HepG2 (cell line): ENCODE measurements around the gene TTC16. TPM values are rescaled to one million over a fixed set of nuclear protein-coding genes. Genes with fewer than 3 reads are reported as not detected.

Experiments
- ATAC-seq: fragments of 200-7000 bp; cut with Tn5 transposase; 3 replicates; pipeline ENCODE4 v1.9.1; 2020; ENCODE audit warnings: mild to moderate bottlenecking, moderate library complexity
- BruUV-seq: library from RNA; stranded (reverse); fragments of 400-500 nt; replicated peaks from 2 replicates; lab custom pipeline; 2021; lab: Mats Ljungman, UMichigan
- CTCF ChIA-PET: fragments of 300-600 bp; formaldehyde crosslinking; extraction: SDS; loops from one replicate; lab custom pipeline; 2021; ENCODE audit warnings: low total read pairs, inconsistent platforms, low intra/inter-chr PET ratio; lab: Yijun Ruan, JAX
- POLR2A ChIA-PET: fragments of 350-600 bp; sonication (Branson Sonifier 250); formaldehyde crosslinking; loops from one replicate; lab custom pipeline; 2020; ENCODE audit warnings: antibody characterized with exemption, inconsistent platforms; lab: Yijun Ruan, JAX
- DNase-seq: peaks from one replicate; pipeline ENCODE4 v3.0.0-alpha.2; 2015; ENCODE audit warnings: low spot score
- FAIRE-seq: peaks from 3 replicates; lab custom pipeline; 2011; peaks lifted over from hg19 to GRCh38; lab: Jason Lieb, UNC
- H2AFZ ChIP-seq: one replicate; pipeline ENCODE4 v1.6.1; 2011; ENCODE audit warnings: low read length, inconsistent platforms
- H3K27ac ChIP-seq: fragments of 300-600 bp; 3 replicates; pipeline ENCODE4 v1.8.0; 2011; ENCODE audit warnings: mixed run types, mild to moderate bottlenecking, mixed read lengths, low read length, inconsistent platforms; ENCODE audit not compliant: insufficient read depth; ENCODE audit errors: extremely low read length
- H3K27me3 ChIP-seq, 2 experiments: fragments of 200-600 bp in 1 of 2; 2 replicates in 1 of 2; 3 replicates in 1 of 2; pipeline versions ENCODE4 v1.6.0 to v1.8.0; 2011; ENCODE audit warnings: low read length in 2 of 2, mild to moderate bottlenecking in 2 of 2, moderate library complexity in 2 of 2, inconsistent platforms in 1 of 2; ENCODE audit not compliant: insufficient read depth in 2 of 2, control insufficient read depth in 1 of 2
- H3K36me3 ChIP-seq, 2 experiments: fragments of 200-600 bp in 1 of 2; replicated peaks in 1 of 2; 2 replicates in 1 of 2; 3 replicates in 1 of 2; pipeline versions ENCODE4 v1.5.1 to v1.8.0; 2011; ENCODE audit warnings: low read length in 2 of 2, inconsistent platforms in 1 of 2; ENCODE audit not compliant: insufficient read depth in 2 of 2, control insufficient read depth in 1 of 2
- H3K4me1 ChIP-seq: 2 replicates; pipeline ENCODE4 v1.5.1; 2012; ENCODE audit warnings: low read length, inconsistent platforms; ENCODE audit not compliant: insufficient read depth
- H3K4me2 ChIP-seq: 2 replicates; pipeline ENCODE4 v1.6.0; 2011; ENCODE audit warnings: low read depth, low read length, inconsistent platforms
- H3K4me3 ChIP-seq, 3 experiments: fragments of 200-600 bp in 1 of 3; sonication (generic), shearing (Covaris generic) in 1 of 3; replicated peaks in 1 of 3; 2 replicates each; pipeline ENCODE4 v1.5.1; 2011 to 2016; ENCODE audit warnings: low read length in 3 of 3, inconsistent platforms in 2 of 3, low read depth in 2 of 3, mild to moderate bottlenecking in 2 of 3, control low read depth in 1 of 3, mixed read lengths in 1 of 3; ENCODE audit not compliant: insufficient read depth in 1 of 3
- H3K79me2 ChIP-seq: one replicate; pipeline ENCODE4 v1.6.1; 2011; ENCODE audit warnings: low read length, inconsistent platforms; ENCODE audit not compliant: insufficient read depth
- H3K9ac ChIP-seq: 2 replicates; pipeline ENCODE4 v1.6.0; 2011; ENCODE audit warnings: mild to moderate bottlenecking, low read depth, low read length, inconsistent platforms; ENCODE audit not compliant: insufficient read depth
- H3K9me3 ChIP-seq: 2 replicates; pipeline ENCODE4 v1.5.1; 2012; ENCODE audit warnings: mild to moderate bottlenecking, low read length
- H4K20me1 ChIP-seq: 2 replicates; pipeline ENCODE4 v1.6.0; 2011; ENCODE audit warnings: inconsistent platforms, mild to moderate bottlenecking, low read length, moderate library complexity; ENCODE audit not compliant: insufficient read depth
- EHMT2 ChIP-seq: fragments of 200-600 bp; sonication (generic); IDR thresholded peaks from 2 replicates; pipeline ENCODE4 v1.7.0; 2017; ENCODE audit warnings: antibody characterized with exemption, low read depth, low read length, borderline replicate concordance
- ELF3 ChIP-seq: IDR thresholded peaks from 2 replicates; pipeline ENCODE4 v1.6.1; 2016; ENCODE audit warnings: missing genetic modification reagents, missing compliant biosample characterization
- JDP2 ChIP-seq: sonication (generic); formaldehyde crosslinking; IDR thresholded peaks from 2 replicates; pipeline ENCODE4 v1.8.1; 2022; ENCODE audit warnings: missing genetic modification reagents, borderline replicate concordance
- KMT2B ChIP-seq: IDR thresholded peaks from 2 replicates; pipeline ENCODE4 v1.6.1; 2016; ENCODE audit warnings: missing genetic modification reagents, missing compliant biosample characterization
- MTA1 ChIP-seq: sonication (generic); formaldehyde crosslinking; IDR thresholded peaks from 2 replicates; pipeline ENCODE4 v1.4.0; 2020; ENCODE audit warnings: missing genetic modification reagents, mild to moderate bottlenecking, borderline replicate concordance
- PCBP2 ChIP-seq: fragments of 200-400 bp; formaldehyde crosslinking; optimal IDR thresholded peaks from 2 replicates; pipeline ENCODE3; 2018; ENCODE audit warnings: low read length, low read depth; ENCODE audit not compliant: poor library complexity, severe bottlenecking
- RAD21 ChIP-seq: fragments of 450-650 bp; formaldehyde crosslinking; IDR thresholded peaks from 2 replicates; pipeline ENCODE4 v1.5.0; 2020; ENCODE audit warnings: mild to moderate bottlenecking
- RARG ChIP-seq: sonication (generic); formaldehyde crosslinking; IDR thresholded peaks from 2 replicates; pipeline ENCODE4 v1.4.0; 2020; ENCODE audit warnings: low read depth, mild to moderate bottlenecking, missing genetic modification reagents
- RBM39 ChIP-seq: fragments of 200-400 bp; formaldehyde crosslinking; IDR thresholded peaks from one replicate; pipeline ENCODE4 v1.6.1; 2018; ENCODE audit warnings: antibody characterized with exemption, mild to moderate bottlenecking, low read depth, low read length; ENCODE audit not compliant: poor library complexity, severe bottlenecking
- RNF2 ChIP-seq: fragments of 450-650 bp; conservative IDR thresholded peaks from 2 replicates; pipeline ENCODE4 v1.6.1; 2016; ENCODE audit warnings: low read depth
- SCMH1 ChIP-seq: sonication (generic); formaldehyde crosslinking; IDR thresholded peaks from 2 replicates; pipeline ENCODE4 v1.9.0; 2021; ENCODE audit warnings: missing genetic modification reagents, mild to moderate bottlenecking, borderline replicate concordance
- SKI ChIP-seq: fragments of 450-650 bp; IDR thresholded peaks from one replicate; pipeline ENCODE4 v1.6.1; 2018; ENCODE audit warnings: mild to moderate bottlenecking; ENCODE audit not compliant: partially characterized antibody
- TCF7 ChIP-seq: sonication (generic); IDR thresholded peaks from 2 replicates; pipeline ENCODE4 v1.6.1; 2016; ENCODE audit warnings: antibody characterized with exemption, low read depth
- ZNF234 ChIP-seq: sonication (generic); formaldehyde crosslinking; conservative IDR thresholded peaks from 2 replicates; pipeline ENCODE4 v1.5.1; 2020; ENCODE audit warnings: mild to moderate bottlenecking, missing genetic modification reagents
- ZNF292 ChIP-seq: sonication (generic); formaldehyde crosslinking; IDR thresholded peaks from 2 replicates; pipeline ENCODE4 v1.8.1; 2022; ENCODE audit warnings: mild to moderate bottlenecking, low read depth, missing genetic modification reagents, borderline replicate concordance
- ZNF333 ChIP-seq: sonication (generic); formaldehyde crosslinking; IDR thresholded peaks from 2 replicates; pipeline ENCODE4 v1.4.0; 2020; ENCODE audit warnings: mild to moderate bottlenecking, missing genetic modification reagents, borderline replicate concordance
- ZNF547 ChIP-seq: sonication (generic); formaldehyde crosslinking; IDR thresholded peaks from 2 replicates; pipeline ENCODE4 v1.5.1; 2020; ENCODE audit warnings: mild to moderate bottlenecking, missing genetic modification reagents
- WGBS: methylation state at CpG from one replicate; pipeline ENCODE4 v1.1.6; 2017; ENCODE audit warnings: low lambda C conversion rate; 5-methylcytosine and 5-hydroxymethylcytosine counted together
- in situ Hi-C: cut with HindIII; loops from 2 replicates; pipeline ENCODE4 v1.10.0; 2017; ENCODE audit warnings: low pct_unique_long_range_greater_than_20kb; ENCODE audit not compliant: extremely low pct_ligation_motif_present
- intact Hi-C: fragments of 100-400 bp; cut with micrococcal nuclease; formaldehyde crosslinking; loops from one replicate; pipeline ENCODE4 v1.10.0; 2022; ENCODE audit not compliant: unreplicated experiment
- polyA plus RNA-seq, 8 experiments: library from polyadenylated mRNA; depleted of rRNA in 3 of 8; stranded (reverse) in 7 of 8; unstranded in 1 of 8; fragments of >200 nt; fragmentation: Illumina TruSeq in 4 of 8; extraction: Trizol in 4 of 8; gene quantifications; 2 replicates each; pipeline versions ENCODE4 v1.2.1 to v1.2.3, GENCODE V29; 2011 to 2016; ENCODE audit warnings: low read depth in 4 of 8, missing spikeins in 1 of 8, mixed read lengths in 1 of 8; ENCODE audit not compliant: insufficient read depth in 1 of 8
- total RNA-seq, 5 experiments: library from RNA; depleted of rRNA; stranded (reverse); fragments of >200 nt; fragmentation: Illumina TruSeq; extraction: Trizol; gene quantifications; 2 replicates each; pipeline ENCODE4 v1.2.3, GENCODE V29; 2016; ENCODE audit warnings: low read depth in 1 of 5
- TF ChIP-seq, protein P1 (sequence below): sonication (generic); formaldehyde crosslinking; IDR thresholded peaks from 2 replicates; pipeline ENCODE4 v1.4.0; 2020; ENCODE audit warnings: missing genetic modification reagents, borderline replicate concordance

Gene TTC16
- total and polyA plus RNA-seq, 2 of the 13 experiments (the other 11 are each of a cell fraction or from before 2014, with no cell fraction given) = not detected

DNA sequence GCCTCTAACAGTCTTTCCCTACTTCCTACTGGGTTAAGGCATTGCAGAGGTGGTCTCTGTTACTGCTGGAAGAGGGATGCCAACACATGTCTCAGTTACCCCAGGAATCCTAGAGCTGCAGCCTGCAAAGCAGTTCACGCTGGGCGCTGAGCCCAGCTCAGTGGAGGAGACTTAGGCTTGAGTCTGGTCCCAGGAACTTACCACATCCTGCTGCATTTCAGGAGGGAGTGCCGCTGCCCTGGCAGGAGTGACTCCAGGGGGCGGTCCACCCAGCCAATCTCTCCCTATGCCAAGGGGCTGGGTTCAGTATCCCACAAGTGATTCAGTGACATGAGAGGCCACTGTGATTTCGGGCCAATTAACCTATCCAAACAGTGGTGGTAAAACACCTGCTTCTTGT is 7.6 kb downstream of the TTC16 start:
- Histone ChIP-seq H2AFZ (no peak overlapping the region), H3K4me2 (no peak overlapping the region), H3K79me2 (no peaks in the 10 kb centered on the region), H3K36me3 (no peaks in the 10 kb centered on the region), H3K27me3 (peaks cover 0 to 2% of the 10 kb centered on the region in 2 experiments; a peak in 1 of 5 replicates), H3K27ac (no peak overlapping the region), H3K4me3 (no peak overlapping the region), H3K9ac (no peak overlapping the region), H3K9me3 (no peaks in the 10 kb centered on the region), H4K20me1 (no peaks in the 10 kb centered on the region), H3K4me1 (peaks cover 10% of the 10 kb centered on the region; the same call in 1 of the 2 replicates)
- CTCF ChIA-PET = no interaction called here
- intact Hi-C loops = loop anchor here (10.0 kb wide), 1 partner anchor 219 kb away; no protein-coding TSS in a partner anchor
- BruUV-seq = no TSS peak
- no peak for FAIRE-seq
- DNase-seq = no peak
- no peak for ATAC-seq
- WGBS = 40% methylated on average over 1 of the region's 5 CpGs
- TF ChIP-seq MTA1 (CRISPR knock-in tag) = no peak
- TF ChIP-seq RBM39 = no peak
- TF ChIP-seq, protein P1, sequence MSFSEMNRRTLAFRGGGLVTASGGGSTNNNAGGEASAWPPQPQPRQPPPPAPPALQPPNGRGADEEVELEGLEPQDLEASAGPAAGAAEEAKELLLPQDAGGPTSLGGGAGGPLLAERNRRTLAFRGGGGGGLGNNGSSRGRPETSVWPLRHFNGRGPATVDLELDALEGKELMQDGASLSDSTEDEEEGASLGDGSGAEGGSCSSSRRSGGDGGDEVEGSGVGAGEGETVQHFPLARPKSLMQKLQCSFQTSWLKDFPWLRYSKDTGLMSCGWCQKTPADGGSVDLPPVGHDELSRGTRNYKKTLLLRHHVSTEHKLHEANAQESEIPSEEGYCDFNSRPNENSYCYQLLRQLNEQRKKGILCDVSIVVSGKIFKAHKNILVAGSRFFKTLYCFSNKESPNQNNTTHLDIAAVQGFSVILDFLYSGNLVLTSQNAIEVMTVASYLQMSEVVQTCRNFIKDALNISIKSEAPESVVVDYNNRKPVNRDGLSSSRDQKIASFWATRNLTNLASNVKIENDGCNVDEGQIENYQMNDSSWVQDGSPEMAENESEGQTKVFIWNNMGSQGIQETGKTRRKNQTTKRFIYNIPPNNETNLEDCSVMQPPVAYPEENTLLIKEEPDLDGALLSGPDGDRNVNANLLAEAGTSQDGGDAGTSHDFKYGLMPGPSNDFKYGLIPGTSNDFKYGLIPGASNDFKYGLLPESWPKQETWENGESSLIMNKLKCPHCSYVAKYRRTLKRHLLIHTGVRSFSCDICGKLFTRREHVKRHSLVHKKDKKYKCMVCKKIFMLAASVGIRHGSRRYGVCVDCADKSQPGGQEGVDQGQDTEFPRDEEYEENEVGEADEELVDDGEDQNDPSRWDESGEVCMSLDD (CRISPR knock-in tag) = no peak
- no peak for TF ChIP-seq RNF2
- no peak for TF ChIP-seq SKI
- no peak for TF ChIP-seq ZNF547 (CRISPR knock-in tag)
- no peak for TF ChIP-seq ZNF333 (CRISPR knock-in tag)
- no peak for TF ChIP-seq ELF3
- no peak for TF ChIP-seq ZNF234 (CRISPR knock-in tag)
- TF ChIP-seq KMT2B (CRISPR knock-in tag) = no peak
- TF ChIP-seq PCBP2 = no peak
- TF ChIP-seq RAD21 (CRISPR knock-in tag) = no peak
- TF ChIP-seq RARG (CRISPR knock-in tag) = no peak
- no peak for TF ChIP-seq EHMT2
- TF ChIP-seq ZNF292 (CRISPR knock-in tag) = no peak
- TF ChIP-seq SCMH1 (CRISPR knock-in tag) = no peak
- TF ChIP-seq JDP2 (CRISPR knock-in tag) = no peak
- TF ChIP-seq TCF7 = no peak
- POLR2A ChIA-PET = no interaction called here
- in situ Hi-C loops = no loop called here
